Ishikawa (cell line): ENCODE measurements around the gene CMYA5.

Source experiments
- CEBPB ChIP-seq: IDR thresholded peaks from 2 replicates; pipeline ENCODE4 v1.6.1; 2012
- CREB1 ChIP-seq: IDR thresholded peaks from 2 replicates; pipeline ENCODE4 v1.6.1; 2012; ENCODE audit warnings: low read depth
- EGR1 ChIP-seq: IDR thresholded peaks from 2 replicates; pipeline ENCODE4 v1.6.1; 2012
- EP300 ChIP-seq: IDR thresholded peaks from 2 replicates; pipeline ENCODE4 v1.6.1; 2012; ENCODE audit warnings: borderline replicate concordance
- FOXM1 ChIP-seq: IDR thresholded peaks from 2 replicates; pipeline ENCODE4 v1.6.1; 2012; ENCODE audit warnings: low read depth, borderline replicate concordance
- MAX ChIP-seq: IDR thresholded peaks from 2 replicates; pipeline ENCODE4 v1.6.1; 2012
- NFIC ChIP-seq: IDR thresholded peaks from 2 replicates; pipeline ENCODE4 v1.6.1; 2012
- RAD21 ChIP-seq: IDR thresholded peaks from 2 replicates; pipeline ENCODE4 v1.6.1; 2012; ENCODE audit warnings: low read depth
- TAF1 ChIP-seq: IDR thresholded peaks from 2 replicates; pipeline ENCODE4 v1.6.1; 2012; ENCODE audit warnings: low read depth, mild to moderate bottlenecking
- TCF12 ChIP-seq: IDR thresholded peaks from 2 replicates; pipeline ENCODE4 v1.6.1; 2012; ENCODE audit warnings: low read depth
- TEAD4 ChIP-seq: IDR thresholded peaks from 2 replicates; pipeline ENCODE4 v1.6.1; 2012
- YY1 ChIP-seq: IDR thresholded peaks from 2 replicates; pipeline ENCODE4 v1.6.1; 2012; ENCODE audit warnings: low read depth
- ZBTB7A ChIP-seq: IDR thresholded peaks from 2 replicates; pipeline ENCODE4 v1.6.1; 2012; ENCODE audit warnings: low read depth
- TF ChIP-seq, protein P1 (sequence below): IDR thresholded peaks from 2 replicates; pipeline ENCODE4 v1.6.1; 2012; ENCODE audit warnings: low read depth, mild to moderate bottlenecking
- TF ChIP-seq, protein P2 (sequence below): IDR thresholded peaks from 2 replicates; pipeline ENCODE4 v1.6.1; 2012

CMYA5 gene

GRCh38 chr5:79703381-79703645, 13.7 kb downstream of the CMYA5 start:
- TF ChIP-seq, protein P1, sequence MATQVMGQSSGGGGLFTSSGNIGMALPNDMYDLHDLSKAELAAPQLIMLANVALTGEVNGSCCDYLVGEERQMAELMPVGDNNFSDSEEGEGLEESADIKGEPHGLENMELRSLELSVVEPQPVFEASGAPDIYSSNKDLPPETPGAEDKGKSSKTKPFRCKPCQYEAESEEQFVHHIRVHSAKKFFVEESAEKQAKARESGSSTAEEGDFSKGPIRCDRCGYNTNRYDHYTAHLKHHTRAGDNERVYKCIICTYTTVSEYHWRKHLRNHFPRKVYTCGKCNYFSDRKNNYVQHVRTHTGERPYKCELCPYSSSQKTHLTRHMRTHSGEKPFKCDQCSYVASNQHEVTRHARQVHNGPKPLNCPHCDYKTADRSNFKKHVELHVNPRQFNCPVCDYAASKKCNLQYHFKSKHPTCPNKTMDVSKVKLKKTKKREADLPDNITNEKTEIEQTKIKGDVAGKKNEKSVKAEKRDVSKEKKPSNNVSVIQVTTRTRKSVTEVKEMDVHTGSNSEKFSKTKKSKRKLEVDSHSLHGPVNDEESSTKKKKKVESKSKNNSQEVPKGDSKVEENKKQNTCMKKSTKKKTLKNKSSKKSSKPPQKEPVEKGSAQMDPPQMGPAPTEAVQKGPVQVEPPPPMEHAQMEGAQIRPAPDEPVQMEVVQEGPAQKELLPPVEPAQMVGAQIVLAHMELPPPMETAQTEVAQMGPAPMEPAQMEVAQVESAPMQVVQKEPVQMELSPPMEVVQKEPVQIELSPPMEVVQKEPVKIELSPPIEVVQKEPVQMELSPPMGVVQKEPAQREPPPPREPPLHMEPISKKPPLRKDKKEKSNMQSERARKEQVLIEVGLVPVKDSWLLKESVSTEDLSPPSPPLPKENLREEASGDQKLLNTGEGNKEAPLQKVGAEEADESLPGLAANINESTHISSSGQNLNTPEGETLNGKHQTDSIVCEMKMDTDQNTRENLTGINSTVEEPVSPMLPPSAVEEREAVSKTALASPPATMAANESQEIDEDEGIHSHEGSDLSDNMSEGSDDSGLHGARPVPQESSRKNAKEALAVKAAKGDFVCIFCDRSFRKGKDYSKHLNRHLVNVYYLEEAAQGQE = no peak
- TF ChIP-seq NFIC = no peak
- TF ChIP-seq TCF12 = no peak
- no peak for TF ChIP-seq TAF1
- TF ChIP-seq ZBTB7A = no peak

GRCh38 chr5:79704553-79704952, 14.9 kb downstream of the CMYA5 start:
- TF ChIP-seq NFIC = no peak
- TF ChIP-seq, protein P1 = no peak
- no peak for TF ChIP-seq YY1
- no peak for TF ChIP-seq ZBTB7A
- no peak for TF ChIP-seq MAX
- no peak for TF ChIP-seq RAD21
- no peak for TF ChIP-seq TEAD4
- no peak for TF ChIP-seq FOXM1
- no peak for TF ChIP-seq CEBPB
- no peak for TF ChIP-seq EGR1
- no peak for TF ChIP-seq CREB1
- no peak for TF ChIP-seq TCF12
- TF ChIP-seq, protein P2, sequence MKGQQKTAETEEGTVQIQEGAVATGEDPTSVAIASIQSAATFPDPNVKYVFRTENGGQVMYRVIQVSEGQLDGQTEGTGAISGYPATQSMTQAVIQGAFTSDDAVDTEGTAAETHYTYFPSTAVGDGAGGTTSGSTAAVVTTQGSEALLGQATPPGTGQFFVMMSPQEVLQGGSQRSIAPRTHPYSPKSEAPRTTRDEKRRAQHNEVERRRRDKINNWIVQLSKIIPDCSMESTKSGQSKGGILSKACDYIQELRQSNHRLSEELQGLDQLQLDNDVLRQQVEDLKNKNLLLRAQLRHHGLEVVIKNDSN = no peak
- no peak for TF ChIP-seq TAF1
- TF ChIP-seq EP300 = no peak

- TF ChIP-seq EP300 (no peak), TAF1 (no peak), RAD21 (no peak), EGR1 (no peak), ZBTB7A (no peak), CREB1 (no peak)
- TF ChIP-seq, protein P1 = no peak
- TF ChIP-seq, protein P2 = no peak
These were observed 16.0 kb downstream of the CMYA5 start for GRCh38 chr5:79705632-79706031.

DNA sequence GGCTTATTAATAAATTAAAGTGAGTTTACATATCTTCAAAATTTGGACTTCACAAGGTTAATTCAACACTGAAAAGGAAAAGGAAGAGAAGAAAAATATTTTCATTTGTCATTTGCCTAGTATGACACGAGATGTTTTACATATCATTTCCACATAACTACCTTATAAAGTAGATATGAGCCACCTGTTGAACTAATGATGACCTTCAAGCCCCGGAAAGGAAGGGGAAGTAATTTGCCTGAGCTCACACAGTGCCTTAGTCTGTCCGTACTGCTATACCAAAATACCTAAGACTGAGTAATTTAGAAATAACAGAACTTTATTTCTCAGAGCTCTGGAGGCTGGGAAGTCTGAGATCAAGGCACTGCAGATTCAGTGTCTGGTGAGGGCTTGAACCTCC, 17.9 kb downstream of the CMYA5 start:
- TF ChIP-seq, protein P2 = no peak
- TF ChIP-seq FOXM1 = no peak
- TF ChIP-seq NFIC = no peak
- TF ChIP-seq YY1 = no peak
- TF ChIP-seq CREB1 = no peak
- TF ChIP-seq ZBTB7A = no peak

- TF ChIP-seq EP300 (no peak), ZBTB7A (no peak), TCF12 (no peak), YY1 (no peak), CREB1 (no peak), EGR1 (no peak), TAF1 (no peak), MAX (no peak), TEAD4 (no peak), FOXM1 (no peak), RAD21 (no peak)
- TF ChIP-seq, protein P2 = no peak
- TF ChIP-seq, protein P1 = no peak
These were observed 23.1 kb downstream of the CMYA5 start for GRCh38 chr5:79712741-79713140.
